Measurements from ENCODE around the gene SCN3B.
"Not testable (repeated sequence)": the region's sequence is repeated elsewhere in the genome, so short reads cannot be mapped to it uniquely, and the experiment has no call there.

Gene SCN3B

DNA sequence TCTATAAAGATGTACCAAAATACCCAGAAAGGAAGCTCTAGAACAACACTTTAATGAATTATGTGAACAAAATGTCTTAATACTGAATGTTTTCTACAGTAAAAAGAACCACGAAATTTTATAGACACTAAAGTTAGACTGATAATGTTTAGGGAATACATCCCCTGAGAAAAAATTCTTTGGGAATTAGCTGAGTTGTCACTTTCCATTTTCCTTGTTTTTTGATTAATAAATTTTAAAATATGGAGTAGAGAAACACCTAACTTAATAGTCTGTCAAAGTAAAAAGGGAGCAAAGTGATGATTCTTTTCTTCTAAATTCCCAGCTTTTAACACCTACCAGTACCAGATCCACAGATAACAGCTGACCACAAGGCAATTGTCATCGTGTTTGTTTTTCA, 23.1 kb upstream of the SCN3B start:
- no peak for TF ChIP-seq ZFX (IDR thresholded peaks at IDR 0.05)
- TF ChIP-seq, protein P1, sequence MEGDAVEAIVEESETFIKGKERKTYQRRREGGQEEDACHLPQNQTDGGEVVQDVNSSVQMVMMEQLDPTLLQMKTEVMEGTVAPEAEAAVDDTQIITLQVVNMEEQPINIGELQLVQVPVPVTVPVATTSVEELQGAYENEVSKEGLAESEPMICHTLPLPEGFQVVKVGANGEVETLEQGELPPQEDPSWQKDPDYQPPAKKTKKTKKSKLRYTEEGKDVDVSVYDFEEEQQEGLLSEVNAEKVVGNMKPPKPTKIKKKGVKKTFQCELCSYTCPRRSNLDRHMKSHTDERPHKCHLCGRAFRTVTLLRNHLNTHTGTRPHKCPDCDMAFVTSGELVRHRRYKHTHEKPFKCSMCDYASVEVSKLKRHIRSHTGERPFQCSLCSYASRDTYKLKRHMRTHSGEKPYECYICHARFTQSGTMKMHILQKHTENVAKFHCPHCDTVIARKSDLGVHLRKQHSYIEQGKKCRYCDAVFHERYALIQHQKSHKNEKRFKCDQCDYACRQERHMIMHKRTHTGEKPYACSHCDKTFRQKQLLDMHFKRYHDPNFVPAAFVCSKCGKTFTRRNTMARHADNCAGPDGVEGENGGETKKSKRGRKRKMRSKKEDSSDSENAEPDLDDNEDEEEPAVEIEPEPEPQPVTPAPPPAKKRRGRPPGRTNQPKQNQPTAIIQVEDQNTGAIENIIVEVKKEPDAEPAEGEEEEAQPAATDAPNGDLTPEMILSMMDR (conservative IDR thresholded peaks at IDR 0.05): no peak
- no peak overlapping the region for H3K27ac ChIP-seq

GRCh38 chr11:123674297-123674696, 19.9 kb upstream of the SCN3B start:
- H3K27ac ChIP-seq: no peak overlapping the region
- TF ChIP-seq ZFX (IDR thresholded peaks at IDR 0.05): no peak
- TF ChIP-seq, protein P1 (conservative IDR thresholded peaks at IDR 0.05): no peak

DNA sequence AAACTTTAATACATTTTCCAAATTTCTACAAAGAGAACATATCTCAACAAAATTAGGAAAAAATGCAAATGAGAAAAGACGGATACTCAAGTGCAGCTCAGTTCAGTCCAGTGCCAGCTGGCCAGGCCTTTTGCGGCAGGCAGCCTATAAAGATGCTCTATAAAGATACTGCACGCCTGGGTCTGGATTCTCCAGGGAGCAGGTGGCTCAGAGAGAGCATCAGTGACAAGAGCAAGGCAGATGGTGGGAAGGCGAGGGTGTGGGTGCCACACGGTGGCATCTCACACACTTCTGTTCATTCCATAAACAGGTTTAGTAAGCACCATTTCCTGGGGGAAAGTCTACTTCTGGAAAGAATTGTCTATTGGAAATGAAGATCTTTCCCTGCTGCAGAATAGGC, 18.1 kb upstream of the SCN3B start:
- no peak overlapping the region for H3K27ac ChIP-seq

DNA sequence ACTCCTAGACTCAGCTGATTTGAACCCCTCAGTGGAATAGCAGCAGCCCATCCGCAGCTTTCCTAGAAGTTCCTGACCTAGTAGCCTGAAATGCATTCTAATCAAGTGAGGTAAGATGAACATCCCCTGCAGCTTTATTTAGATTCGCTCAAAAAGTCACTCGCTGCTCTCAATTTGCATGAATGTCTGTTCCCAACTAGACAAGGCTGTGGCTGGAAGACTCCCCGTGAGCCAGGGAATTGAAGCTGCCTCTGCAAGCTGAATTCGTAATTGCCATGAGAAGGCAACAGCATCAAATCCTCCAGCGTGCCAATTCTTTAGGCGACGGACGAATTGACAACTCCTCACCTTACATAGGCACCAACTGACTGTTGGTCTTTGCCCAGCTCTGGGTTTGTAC, 17.1 kb upstream of the SCN3B start:
- TF ChIP-seq, protein P1 (conservative IDR thresholded peaks at IDR 0.05): no peak
- no peak for TF ChIP-seq ZFX (IDR thresholded peaks at IDR 0.05)
- H3K27ac ChIP-seq: no peak overlapping the region

More for the DNA sequence above, 18.1 kb upstream of the SCN3B start:
- TF ChIP-seq ZFX (IDR thresholded peaks at IDR 0.05): no peak
- TF ChIP-seq, protein P1 (conservative IDR thresholded peaks at IDR 0.05): no peak

DNA sequence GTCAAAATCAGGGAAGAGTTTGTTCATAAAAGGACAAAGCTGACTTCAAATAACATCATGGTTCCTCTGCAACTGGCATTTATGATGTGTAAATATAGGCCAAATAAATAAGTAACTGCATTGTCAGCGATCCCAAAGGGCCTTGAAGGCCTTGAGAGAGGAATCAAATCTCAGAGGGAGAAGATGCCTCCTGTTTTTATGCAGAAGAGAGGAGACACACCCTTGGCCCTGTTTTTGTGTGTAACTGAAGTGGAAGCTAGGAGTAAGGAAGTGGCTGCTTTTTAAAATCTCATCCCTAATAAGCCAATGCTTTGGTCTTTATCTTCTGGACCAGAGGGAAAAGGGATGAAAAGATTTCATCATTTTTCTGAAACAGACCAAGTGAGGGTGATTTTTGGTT, 15.7 kb upstream of the SCN3B start:
- H3K27ac ChIP-seq: no peak overlapping the region

GRCh38 chr11:123665306-123665705, 10.9 kb upstream of the SCN3B start:
- no peak overlapping the region for H3K27ac ChIP-seq
- TF ChIP-seq ZFX (IDR thresholded peaks at IDR 0.05): no peak
- TF ChIP-seq, protein P1 (conservative IDR thresholded peaks at IDR 0.05): no peak

More for the DNA sequence above, 15.7 kb upstream of the SCN3B start:
- TF ChIP-seq, protein P1 (conservative IDR thresholded peaks at IDR 0.05): no peak
- no peak for TF ChIP-seq ZFX (IDR thresholded peaks at IDR 0.05)

DNA sequence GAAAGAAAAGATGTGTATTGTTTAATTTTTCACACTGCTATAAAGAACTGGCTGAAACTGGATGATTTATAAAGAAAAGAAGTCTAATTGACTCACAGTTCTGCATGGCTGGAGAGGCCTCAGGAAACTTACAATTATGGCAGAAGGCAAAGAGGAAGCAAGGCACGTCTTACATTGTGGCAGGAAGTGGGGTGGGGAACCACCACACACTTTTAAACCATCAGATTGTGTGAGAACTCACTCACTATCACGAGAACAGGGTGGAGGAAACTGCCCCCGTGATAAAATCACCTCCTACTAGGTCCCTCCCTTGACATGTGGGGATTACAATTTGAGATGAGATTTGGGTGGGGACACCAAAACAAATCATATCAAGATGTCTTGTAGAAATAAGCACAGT, 5.5 kb upstream of the SCN3B start:
- not testable (repeated sequence) for H3K27ac ChIP-seq

DNA sequence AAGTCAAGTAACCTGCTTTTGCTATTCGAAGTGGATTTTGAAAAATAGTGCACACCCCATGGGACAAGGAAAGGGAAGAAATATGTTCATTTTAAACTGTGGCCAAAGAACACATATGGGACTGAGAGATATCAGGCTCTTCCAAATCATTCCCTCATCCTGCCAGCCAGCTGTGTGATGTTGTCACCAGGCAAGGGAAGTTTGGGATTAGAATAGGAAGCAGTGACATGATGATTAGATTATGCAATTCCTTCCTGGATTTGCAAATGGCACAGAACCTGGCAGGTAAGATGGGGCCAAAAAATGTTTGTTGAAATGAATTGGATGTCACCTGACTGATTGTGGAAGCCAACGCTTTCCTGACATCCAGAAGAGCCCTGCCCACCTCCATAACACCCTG, 4.9 kb upstream of the SCN3B start:
- H3K27ac ChIP-seq: no peak overlapping the region
- no peak for TF ChIP-seq ZFX (IDR thresholded peaks at IDR 0.05)
- TF ChIP-seq, protein P1 (conservative IDR thresholded peaks at IDR 0.05): no peak

Measured in C4-2B (cell line).